Loucy (cell line): ENCODE results near the gene EZH2.

Experiments
- EZH2phosphoT487 ChIP-seq: fragments of 200-600 bp; IDR thresholded peaks from 2 replicates; pipeline ENCODE4 v1.6.1; 2018; ENCODE audit warnings: antibody characterized with exemption, mild to moderate bottlenecking, moderate library complexity, borderline replicate concordance
- TF ChIP-seq, protein P1 (sequence below): fragments of 200-600 bp; sonication (generic); conservative IDR thresholded peaks from 2 replicates; pipeline ENCODE4 v1.5.1; 2014; ENCODE audit warnings: mild to moderate bottlenecking, antibody characterized with exemption, low read length

DNA sequence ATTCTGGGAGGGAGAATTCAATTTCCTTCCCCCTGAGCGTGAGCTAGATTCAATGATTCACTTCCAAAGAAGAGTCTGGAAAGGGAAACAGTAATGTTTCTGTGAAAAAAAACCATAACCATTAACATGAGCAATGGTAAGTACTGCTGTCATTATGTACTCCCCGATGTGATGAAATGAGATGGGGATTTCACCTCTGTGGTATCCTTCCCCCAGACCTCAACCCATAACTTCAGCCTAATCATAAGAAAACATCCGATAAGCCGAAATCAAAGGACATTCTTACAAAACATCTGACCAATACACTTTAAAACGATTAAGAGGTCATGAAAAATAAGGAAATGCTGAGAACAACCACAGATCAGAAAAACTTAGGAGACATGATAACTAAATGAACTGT, 27.2 kb downstream of the EZH2 start:
- no peak for TF ChIP-seq EZH2phosphoT487
- TF ChIP-seq, protein P1, sequence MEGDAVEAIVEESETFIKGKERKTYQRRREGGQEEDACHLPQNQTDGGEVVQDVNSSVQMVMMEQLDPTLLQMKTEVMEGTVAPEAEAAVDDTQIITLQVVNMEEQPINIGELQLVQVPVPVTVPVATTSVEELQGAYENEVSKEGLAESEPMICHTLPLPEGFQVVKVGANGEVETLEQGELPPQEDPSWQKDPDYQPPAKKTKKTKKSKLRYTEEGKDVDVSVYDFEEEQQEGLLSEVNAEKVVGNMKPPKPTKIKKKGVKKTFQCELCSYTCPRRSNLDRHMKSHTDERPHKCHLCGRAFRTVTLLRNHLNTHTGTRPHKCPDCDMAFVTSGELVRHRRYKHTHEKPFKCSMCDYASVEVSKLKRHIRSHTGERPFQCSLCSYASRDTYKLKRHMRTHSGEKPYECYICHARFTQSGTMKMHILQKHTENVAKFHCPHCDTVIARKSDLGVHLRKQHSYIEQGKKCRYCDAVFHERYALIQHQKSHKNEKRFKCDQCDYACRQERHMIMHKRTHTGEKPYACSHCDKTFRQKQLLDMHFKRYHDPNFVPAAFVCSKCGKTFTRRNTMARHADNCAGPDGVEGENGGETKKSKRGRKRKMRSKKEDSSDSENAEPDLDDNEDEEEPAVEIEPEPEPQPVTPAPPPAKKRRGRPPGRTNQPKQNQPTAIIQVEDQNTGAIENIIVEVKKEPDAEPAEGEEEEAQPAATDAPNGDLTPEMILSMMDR, result no peak
